Measurements from ENCODE around the gene WTIP. TPM values are rescaled to one million over a fixed set of nuclear protein-coding genes. Genes with fewer than 3 reads are reported as not detected.

WTIP gene
- total RNA-seq, 2 donors from 2014 or later, result 22.9 to 40.8 TPM

- no peaks in the 10 kb centered on the region for H3K9me3 ChIP-seq
- H3K36me3 ChIP-seq, result no peaks in the 10 kb centered on the region
- no peaks in the 10 kb centered on the region for H3K27me3 ChIP-seq (replicated peaks; ENCODE audit: insufficient read depth)
- DNase-seq (ENCODE audit: low spot score), result no peak
- intact Hi-C loops (cut with DNase I), result no loop called here
- H3K4me3 ChIP-seq, result no peak overlapping the region
- no peak overlapping the region for H3K27ac ChIP-seq
- H3K4me1 ChIP-seq (replicated peaks), result no peaks in the 10 kb centered on the region
- 80% methylated on average over 7 of the region's 7 CpGs for WGBS
- TF ChIP-seq POLR2AphosphoS5 (IDR thresholded peaks at IDR 0.05) (no peak), POLR2A (IDR thresholded peaks at IDR 0.05) (no peak), CTCF (IDR thresholded peaks at IDR 0.05) (no peak)
These were observed 2.2 kb upstream of the WTIP start for GRCh38 chr19:34479396-34479795.

- intact Hi-C loops (cut with DNase I), result loop anchor here (5.0 kb wide), 1 partner anchor 53 kb away; the partner anchor contains the start of gene UBA2
- Histone ChIP-seq H3K27ac (peak overlapping the region in 1 of 2 donors; percentile 71), H3K4me1 (replicated peaks) (no peaks in the 10 kb centered on the region), H3K36me3 (no peaks in the 10 kb centered on the region), H3K4me3 (no peak overlapping the region), H3K9me3 (no peaks in the 10 kb centered on the region), H3K27me3 (replicated peaks; ENCODE audit: insufficient read depth) (no peaks in the 10 kb centered on the region)
- no peak for TF ChIP-seq POLR2A (IDR thresholded peaks at IDR 0.05)
- TF ChIP-seq POLR2AphosphoS5 (IDR thresholded peaks at IDR 0.05), result no peak
- no peak for TF ChIP-seq CTCF (IDR thresholded peaks at IDR 0.05)
- WGBS, result 90% methylated on average over 19 of the region's 19 CpGs
- no peak for DNase-seq (ENCODE audit: low spot score)
These were observed 1.1 kb upstream of the WTIP start for GRCh38 chr19:34480491-34480890.

GRCh38 chr19:34481861-34482379, 362 bp downstream of the WTIP start:
- Histone ChIP-seq H3K9me3 (no peaks in the 10 kb centered on the region), H3K36me3 (no peaks in the 10 kb centered on the region), H3K27ac (peak overlapping the region in 1 of 2 donors; percentile 61), H3K27me3 (replicated peaks; ENCODE audit: insufficient read depth) (no peaks in the 10 kb centered on the region), H3K4me3 (peak overlapping the region; percentile 52 to 57), H3K4me1 (replicated peaks) (no peaks in the 10 kb centered on the region)
- no peak for DNase-seq (ENCODE audit: low spot score)
- under 1% methylated on average over 44 of the region's 84 CpGs for WGBS
- intact Hi-C loops (cut with DNase I), result loop anchor here (5.0 kb wide), 1 partner anchor 55 kb away; the partner anchor contains the start of gene UBA2
- TF ChIP-seq POLR2AphosphoS5 (IDR thresholded peaks at IDR 0.05) (no peak), CTCF (IDR thresholded peaks at IDR 0.05) (no peak), POLR2A (IDR thresholded peaks at IDR 0.05) (no peak)

- WGBS, result 9% methylated on average over 45 of the region's 72 CpGs
- no peaks in the 10 kb centered on the region for H3K36me3 ChIP-seq
- no peaks in the 10 kb centered on the region for H3K9me3 ChIP-seq
- DNase-seq (ENCODE audit: low spot score), result no peak
- intact Hi-C loops (cut with DNase I), result loop anchor here (5.0 kb wide), 1 partner anchor 55 kb away; the partner anchor contains the start of gene UBA2
- no peaks in the 10 kb centered on the region for H3K27me3 ChIP-seq (replicated peaks; ENCODE audit: insufficient read depth)
- peak overlapping the region; percentile 52 to 57 for H3K4me3 ChIP-seq
- no peaks in the 10 kb centered on the region for H3K4me1 ChIP-seq (replicated peaks)
- TF ChIP-seq CTCF (IDR thresholded peaks at IDR 0.05) (no peak), POLR2AphosphoS5 (IDR thresholded peaks at IDR 0.05) (no peak), POLR2A (IDR thresholded peaks at IDR 0.05) (no peak)
- peak overlapping the region in 1 of 2 donors; percentile 61 for H3K27ac ChIP-seq
These were observed 1.1 kb downstream of the WTIP start for GRCh38 chr19:34482380-34483250.
